Mucosa of descending colon (tissue), 3 donors: ENCODE measurements around the gene KCNG2. TPM values are rescaled to one million over a fixed set of nuclear protein-coding genes. Genes with fewer than 3 reads are reported as not detected.

ENCODE experiments used
- ATAC-seq: fragments of 200-7000 bp; cut with Tn5 transposase; one replicate; pipeline ENCODE4 v1.9.1; 2020; ENCODE audit warnings: mild to moderate bottlenecking, moderate library complexity
- DNase-seq, 3 donors: peaks; one replicate each; pipeline ENCODE4 v3.0.0-alpha.2; 2020
- H3K36me3 ChIP-seq: fragments of 200-600 bp; one replicate; pipeline ENCODE4 v1.8.0; 2021; ENCODE audit warnings: low read depth, mild to moderate bottlenecking
- H3K4me1 ChIP-seq: fragments of 200-600 bp; one replicate; pipeline ENCODE4 v1.8.0; 2021; ENCODE audit warnings: low read depth, mild to moderate bottlenecking
- H3K4me3 ChIP-seq: fragments of 200-600 bp; one replicate; pipeline ENCODE4 v1.8.0; 2021; ENCODE audit warnings: mild to moderate bottlenecking
- H3K9me3 ChIP-seq: fragments of 200-600 bp; one replicate; pipeline ENCODE4 v1.8.0; 2021; ENCODE audit warnings: mild to moderate bottlenecking
- CTCF ChIP-seq: fragments of 200-600 bp; IDR thresholded peaks from one replicate; pipeline ENCODE4 v1.8.0; 2022; ENCODE audit warnings: antibody characterized with exemption, mild to moderate bottlenecking
- intact Hi-C, 2 donors: fragments of 100-400 bp; cut with DNase I in 1 of 2; cut with micrococcal nuclease in 1 of 2; formaldehyde crosslinking; loops; one replicate each; pipeline versions ENCODE4 v1.11.0 to v1.11.1; 2022; cut with DNase I, micrococcal nuclease
- total RNA-seq, 3 donors: library from RNA; stranded (reverse); fragmentation: NEBNext Ultra II Directional in 2 of 3; extraction: Animal tissue kit (Norgen Biotek cat#: 25700) in 2 of 3; gene quantifications; one replicate each; pipeline versions ENCODE4 v1.2.1 to v1.2.4, GENCODE V29; 2021 to 2023
- donor health status: DM: no; HTN: no; CAD: no; lungs with moderate emphysema.
- donor health status: DM: no; HTN: no; CAD: no.
- donor health status: DM: no; HTN: yes; CAD: no.

KCNG2 gene
- total RNA-seq, 3 donors from 2014 or later: 0.19 TPM; not detected in 2

- Histone ChIP-seq H3K4me3 (no peak overlapping the region), H3K9me3 (no peaks in the 10 kb centered on the region), H3K4me1 (no peaks in the 10 kb centered on the region), H3K36me3 (no peaks in the 10 kb centered on the region)
- DNase-seq: no peak
- TF ChIP-seq CTCF: no peak
- intact Hi-C loops: no loop called here
- no peak for ATAC-seq
Observed at GRCh38 chr18:79780547-79780946, 17.2 kb upstream of the KCNG2 start.

DNA sequence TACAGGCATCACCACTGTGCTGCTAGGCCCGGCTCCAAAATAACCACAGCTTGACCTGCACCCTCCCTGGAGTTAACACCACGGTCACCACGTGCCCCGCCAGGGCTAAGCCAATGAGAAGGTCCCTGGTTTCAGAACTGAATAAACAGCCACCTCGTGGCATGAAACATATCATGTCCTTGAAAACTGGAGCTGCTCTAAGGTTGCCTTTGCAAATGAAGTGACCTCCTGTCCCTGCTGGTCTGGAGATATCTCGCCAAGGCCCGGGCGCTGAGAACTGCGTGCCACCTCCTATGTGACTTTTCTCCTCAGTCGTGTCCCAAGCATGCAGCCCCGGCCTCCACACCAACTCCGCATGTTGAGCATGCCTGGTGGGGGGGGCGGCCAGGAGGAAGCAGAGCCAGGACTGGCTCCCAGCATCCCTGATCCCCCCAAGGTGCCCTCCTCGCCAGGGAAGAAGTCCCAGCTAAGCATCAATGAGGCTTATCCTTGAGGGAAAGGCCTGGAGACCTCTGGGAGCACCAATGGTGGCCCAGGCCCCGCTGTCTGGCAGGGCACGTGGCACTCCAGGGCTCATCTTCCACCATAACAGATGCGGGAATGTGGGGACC lies 16.3 kb upstream of the KCNG2 start:
- DNase-seq: no peak

DNA sequence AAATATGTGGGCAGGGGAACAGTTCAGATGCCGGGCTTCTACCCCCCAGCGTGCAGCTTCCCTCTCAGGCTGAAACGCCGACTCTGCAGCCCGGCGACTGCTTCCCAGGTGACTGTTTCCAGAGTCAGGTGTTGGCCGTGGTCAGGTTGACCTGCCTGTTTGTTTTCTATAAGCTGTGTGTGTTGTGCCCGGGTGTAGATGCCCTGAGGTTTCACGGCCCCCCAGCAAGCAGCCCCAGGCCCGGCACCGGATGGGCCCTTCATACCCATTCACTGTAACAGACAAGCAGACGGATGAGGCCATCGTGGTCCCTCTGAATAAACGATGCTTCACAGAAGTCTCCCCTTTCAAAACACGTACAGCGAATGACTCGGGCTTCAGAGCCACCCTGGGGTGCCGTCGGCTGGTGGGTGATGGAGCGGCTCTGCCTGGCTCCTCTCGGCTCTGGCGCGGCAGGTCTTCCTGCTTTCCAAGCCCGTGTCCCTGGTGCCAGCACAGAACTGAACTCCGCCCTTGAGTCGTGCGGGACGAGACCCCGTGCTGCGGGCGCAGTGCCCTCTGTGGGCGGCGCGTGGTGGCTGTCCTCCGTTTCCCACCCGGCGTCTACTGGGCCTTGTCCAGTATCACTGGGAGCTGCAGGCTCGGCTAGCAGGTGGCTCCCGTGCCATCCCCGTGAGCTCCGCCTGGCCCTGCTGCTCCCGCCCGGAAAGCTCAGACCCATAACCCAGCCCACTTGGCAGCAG lies 15.0 kb upstream of the KCNG2 start:
- no peak for TF ChIP-seq CTCF
- Histone ChIP-seq H3K36me3 (no peaks in the 10 kb centered on the region), H3K4me3 (no peak overlapping the region), H3K4me1 (no peaks in the 10 kb centered on the region), H3K9me3 (no peaks in the 10 kb centered on the region)
- ATAC-seq (no peak), DNase-seq (peak in 1 of 3 donors; percentile 48)
- intact Hi-C loops: no loop called here

More for the DNA sequence above, 16.3 kb upstream of the KCNG2 start:
- TF ChIP-seq CTCF: no peak
- no peaks in the 10 kb centered on the region for H3K9me3 ChIP-seq
- H3K36me3 ChIP-seq: no peaks in the 10 kb centered on the region
- no peak overlapping the region for H3K4me3 ChIP-seq
- intact Hi-C loops: no loop called here
- ATAC-seq: no peak
- H3K4me1 ChIP-seq: no peaks in the 10 kb centered on the region

DNA sequence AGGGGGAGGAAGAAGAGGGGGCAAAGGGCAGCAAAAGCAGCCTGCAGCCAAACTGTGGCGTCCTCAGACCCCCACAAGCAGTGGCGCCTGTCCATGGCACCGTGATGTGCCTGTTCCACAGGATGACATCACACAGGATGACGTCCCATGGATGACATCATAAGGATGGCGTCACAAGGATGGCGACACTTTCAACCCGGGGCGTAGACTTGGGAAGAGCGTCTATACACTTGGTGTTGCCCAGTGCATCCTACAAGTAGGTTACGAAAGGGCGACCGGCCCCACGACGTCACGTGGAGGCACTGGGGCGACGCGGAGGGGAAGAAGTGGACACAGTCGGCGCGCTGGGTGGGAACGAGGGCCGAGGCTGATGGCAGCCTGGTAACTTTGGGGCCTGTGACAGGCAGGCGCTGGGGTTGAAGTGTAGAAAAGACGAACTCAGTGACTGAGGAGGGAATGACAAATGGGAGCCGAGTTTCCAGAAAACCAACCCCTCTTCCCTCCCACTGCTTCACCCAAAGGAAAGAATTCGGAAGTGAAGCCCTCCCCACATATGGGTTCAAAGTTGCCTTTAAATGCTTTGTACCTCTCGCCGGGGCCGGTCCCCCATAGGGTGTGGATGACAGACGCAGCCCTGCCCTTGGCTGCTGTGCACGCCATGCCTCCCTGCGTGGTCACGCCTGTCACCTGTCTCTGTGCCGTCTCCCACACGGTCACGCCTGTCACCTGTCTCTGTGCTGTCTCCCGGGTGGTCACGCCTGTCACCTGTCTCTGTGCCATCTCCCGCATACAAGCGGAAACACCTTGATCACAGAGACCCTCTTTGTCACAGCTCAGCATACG lies 13.4 kb upstream of the KCNG2 start:
- peak; percentile 66 for ATAC-seq

More for the DNA sequence above, 13.4 kb upstream of the KCNG2 start:
- H3K4me1 ChIP-seq: no peaks in the 10 kb centered on the region
- TF ChIP-seq CTCF: no peak
- H3K4me3 ChIP-seq: no peak overlapping the region
- intact Hi-C loops: no loop called here
- H3K36me3 ChIP-seq: no peaks in the 10 kb centered on the region
- no peaks in the 10 kb centered on the region for H3K9me3 ChIP-seq
- peak in 1 of 3 donors; percentile 49 for DNase-seq
